GM12873 (cell line): ENCODE measurements around the gene CCDC169.

Experiments used
- TF ChIP-seq, protein P1 (sequence below): IDR thresholded peaks from 2 replicates; pipeline ENCODE4 v1.5.1; 2012; ENCODE audit warnings: low read depth, mild to moderate bottlenecking, moderate library complexity, low read length, control low read depth; ENCODE audit not compliant: insufficient read depth; ENCODE audit errors: missing control alignments

CCDC169 gene

DNA sequence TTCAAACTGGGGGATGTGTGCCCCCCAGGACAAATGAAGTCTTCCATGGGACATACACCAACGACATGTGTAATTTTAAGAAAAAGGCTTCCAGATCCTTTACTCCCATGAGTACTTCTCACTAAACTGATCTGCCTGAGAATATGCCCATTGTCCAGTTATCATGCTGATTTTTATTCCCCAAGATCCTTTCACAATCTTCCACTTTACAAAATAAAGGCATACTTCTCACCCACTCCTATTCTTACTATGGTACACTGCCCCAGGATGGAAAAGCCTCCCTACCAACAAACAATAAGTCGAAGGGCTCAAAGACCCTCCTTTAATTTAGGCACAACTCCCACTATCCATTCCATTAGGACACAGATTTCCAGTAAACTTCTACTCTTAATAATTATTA lies 45.1 kb upstream of the CCDC169 start:
- TF ChIP-seq, protein P1, sequence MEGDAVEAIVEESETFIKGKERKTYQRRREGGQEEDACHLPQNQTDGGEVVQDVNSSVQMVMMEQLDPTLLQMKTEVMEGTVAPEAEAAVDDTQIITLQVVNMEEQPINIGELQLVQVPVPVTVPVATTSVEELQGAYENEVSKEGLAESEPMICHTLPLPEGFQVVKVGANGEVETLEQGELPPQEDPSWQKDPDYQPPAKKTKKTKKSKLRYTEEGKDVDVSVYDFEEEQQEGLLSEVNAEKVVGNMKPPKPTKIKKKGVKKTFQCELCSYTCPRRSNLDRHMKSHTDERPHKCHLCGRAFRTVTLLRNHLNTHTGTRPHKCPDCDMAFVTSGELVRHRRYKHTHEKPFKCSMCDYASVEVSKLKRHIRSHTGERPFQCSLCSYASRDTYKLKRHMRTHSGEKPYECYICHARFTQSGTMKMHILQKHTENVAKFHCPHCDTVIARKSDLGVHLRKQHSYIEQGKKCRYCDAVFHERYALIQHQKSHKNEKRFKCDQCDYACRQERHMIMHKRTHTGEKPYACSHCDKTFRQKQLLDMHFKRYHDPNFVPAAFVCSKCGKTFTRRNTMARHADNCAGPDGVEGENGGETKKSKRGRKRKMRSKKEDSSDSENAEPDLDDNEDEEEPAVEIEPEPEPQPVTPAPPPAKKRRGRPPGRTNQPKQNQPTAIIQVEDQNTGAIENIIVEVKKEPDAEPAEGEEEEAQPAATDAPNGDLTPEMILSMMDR: no peak

DNA sequence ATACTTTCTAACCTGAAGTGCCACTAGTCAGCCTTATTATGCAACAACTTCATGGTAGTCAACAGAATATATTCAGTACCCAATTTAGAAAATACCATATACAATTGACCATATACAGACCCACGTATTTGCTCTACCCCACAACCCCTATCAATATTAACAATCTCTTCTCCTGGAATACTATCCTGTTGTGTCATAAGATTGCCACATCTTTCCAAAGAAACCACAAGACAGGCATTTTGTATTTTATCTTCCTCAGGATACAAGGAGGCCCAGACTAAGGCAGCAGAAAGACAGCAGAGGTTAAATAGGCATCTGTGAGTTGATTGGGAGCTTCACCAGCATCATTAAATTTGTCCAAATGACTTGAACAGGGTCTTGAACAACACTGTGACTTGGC lies 44.1 kb upstream of the CCDC169 start:
- TF ChIP-seq, protein P1: no peak

DNA sequence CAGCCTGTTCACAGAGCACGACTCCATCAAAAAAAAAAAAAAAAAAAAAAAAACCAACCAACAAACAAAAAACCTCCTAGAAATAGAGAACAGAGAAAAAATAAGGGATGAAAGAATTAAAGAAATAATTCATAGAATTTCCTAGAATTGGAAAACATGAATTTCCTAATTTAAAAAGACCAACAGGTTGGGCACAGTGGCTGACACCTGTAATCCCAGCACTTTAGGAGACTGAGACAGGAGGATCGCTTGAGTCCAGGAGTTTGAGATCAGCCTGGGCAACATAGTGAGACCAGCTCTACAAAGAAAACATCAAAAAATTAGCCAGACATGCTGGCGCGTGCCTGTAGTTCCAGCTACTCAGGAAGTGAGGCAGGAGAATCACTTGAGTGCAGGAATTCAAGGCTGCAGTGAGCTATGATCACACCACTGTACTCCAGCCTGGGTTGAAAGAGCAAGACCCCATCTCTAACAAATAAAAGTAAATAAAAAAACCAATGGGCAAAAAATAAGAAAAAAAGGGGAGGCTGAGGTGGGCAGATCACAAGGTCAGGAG lies 42.1 kb upstream of the CCDC169 start:
- TF ChIP-seq, protein P1: no peak

DNA sequence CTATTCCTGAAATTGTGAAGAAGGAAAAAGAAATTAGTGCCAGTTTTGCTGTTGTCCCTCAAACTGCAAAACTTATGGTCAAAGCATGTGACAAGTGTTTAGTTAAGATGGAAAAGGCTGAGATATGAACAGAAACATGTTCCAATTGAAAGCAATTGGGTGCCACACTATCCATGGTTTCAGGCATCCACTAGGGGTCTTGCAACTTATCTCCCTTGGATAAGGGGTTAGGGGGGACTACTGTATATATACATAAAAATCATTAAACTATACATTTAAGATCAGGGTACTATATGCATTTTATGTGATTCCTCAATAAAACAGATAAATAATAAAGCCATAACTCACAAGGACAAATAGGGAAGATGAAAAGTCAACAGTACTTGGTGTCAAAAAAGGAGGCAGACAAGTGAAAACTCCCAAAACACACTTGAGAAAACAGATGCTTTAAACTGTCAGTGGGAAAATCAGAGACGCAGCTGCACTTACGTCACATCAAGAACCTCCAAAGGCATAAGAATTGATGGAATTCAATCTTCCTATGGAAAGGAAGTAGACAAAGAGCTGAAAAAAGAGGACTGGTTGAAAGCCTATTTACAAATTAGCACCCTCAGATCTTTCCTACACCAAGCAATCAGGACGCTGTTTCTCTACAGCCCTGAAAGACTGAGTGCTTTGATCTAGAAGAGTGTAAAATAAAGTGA lies 40.5 kb upstream of the CCDC169 start:
- TF ChIP-seq, protein P1: no peak

DNA sequence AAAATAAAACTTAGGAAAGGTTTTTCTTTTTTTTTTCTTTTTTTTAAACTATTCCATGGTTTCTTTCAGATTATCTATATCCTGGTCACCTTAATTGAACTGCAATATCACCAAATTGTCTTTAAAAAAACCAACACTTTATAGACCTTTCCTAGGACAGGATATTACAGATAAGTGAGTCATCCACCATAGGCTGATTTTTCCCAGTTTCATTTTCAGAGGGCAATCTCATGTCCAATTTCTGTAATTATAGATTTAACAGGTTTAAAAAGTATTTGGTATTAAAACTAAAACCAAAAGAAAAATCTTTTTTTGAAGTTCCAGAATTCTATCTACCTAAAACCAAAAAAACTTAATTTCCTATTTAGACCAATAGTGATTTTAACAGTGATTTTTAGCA lies 35.4 kb upstream of the CCDC169 start:
- TF ChIP-seq, protein P1: no peak

DNA sequence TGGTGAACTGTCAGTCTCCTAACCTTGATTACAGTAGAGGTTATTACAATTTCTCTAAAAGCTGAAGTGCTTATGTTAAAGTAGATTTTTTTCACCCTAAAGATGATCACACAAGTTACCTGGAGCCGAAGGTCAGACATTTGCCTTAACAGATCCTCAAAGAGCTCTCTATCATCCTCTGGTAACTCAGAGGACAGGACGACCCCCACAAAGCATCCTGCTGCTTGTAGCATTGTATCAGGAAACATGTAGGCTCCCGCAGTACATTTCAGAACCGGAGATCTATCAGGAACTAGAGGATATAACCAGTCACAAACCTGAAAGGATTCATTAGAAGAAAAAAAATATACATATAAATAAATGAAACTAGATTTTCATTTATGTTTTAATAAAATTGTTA lies 33.7 kb upstream of the CCDC169 start:
- TF ChIP-seq, protein P1: no peak

DNA sequence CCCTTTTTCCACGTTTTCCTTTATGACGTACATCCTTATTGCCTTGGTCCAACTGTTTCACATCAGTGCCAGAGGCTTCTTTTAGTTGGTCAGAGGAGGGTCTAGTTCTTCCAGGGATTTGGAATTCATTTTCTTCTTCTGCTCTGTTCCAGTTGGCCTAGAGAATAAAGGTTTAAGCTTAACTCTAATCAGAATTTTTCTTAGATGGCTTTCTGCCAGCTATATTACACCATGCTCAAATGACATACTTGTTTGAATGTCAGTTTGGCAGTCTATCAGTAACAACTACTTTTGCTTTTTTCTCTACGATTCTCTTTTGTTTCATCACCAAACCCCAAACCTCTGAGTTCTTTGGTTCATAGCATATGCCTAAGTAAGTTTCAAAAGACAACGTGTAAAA lies 31.7 kb upstream of the CCDC169 start:
- TF ChIP-seq, protein P1: no peak
